ENCODE measurements around the gene IRF3.

Gene IRF3, protein sequence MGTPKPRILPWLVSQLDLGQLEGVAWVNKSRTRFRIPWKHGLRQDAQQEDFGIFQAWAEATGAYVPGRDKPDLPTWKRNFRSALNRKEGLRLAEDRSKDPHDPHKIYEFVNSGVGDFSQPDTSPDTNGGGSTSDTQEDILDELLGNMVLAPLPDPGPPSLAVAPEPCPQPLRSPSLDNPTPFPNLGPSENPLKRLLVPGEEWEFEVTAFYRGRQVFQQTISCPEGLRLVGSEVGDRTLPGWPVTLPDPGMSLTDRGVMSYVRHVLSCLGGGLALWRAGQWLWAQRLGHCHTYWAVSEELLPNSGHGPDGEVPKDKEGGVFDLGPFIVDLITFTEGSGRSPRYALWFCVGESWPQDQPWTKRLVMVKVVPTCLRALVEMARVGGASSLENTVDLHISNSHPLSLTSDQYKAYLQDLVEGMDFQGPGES

DNA sequence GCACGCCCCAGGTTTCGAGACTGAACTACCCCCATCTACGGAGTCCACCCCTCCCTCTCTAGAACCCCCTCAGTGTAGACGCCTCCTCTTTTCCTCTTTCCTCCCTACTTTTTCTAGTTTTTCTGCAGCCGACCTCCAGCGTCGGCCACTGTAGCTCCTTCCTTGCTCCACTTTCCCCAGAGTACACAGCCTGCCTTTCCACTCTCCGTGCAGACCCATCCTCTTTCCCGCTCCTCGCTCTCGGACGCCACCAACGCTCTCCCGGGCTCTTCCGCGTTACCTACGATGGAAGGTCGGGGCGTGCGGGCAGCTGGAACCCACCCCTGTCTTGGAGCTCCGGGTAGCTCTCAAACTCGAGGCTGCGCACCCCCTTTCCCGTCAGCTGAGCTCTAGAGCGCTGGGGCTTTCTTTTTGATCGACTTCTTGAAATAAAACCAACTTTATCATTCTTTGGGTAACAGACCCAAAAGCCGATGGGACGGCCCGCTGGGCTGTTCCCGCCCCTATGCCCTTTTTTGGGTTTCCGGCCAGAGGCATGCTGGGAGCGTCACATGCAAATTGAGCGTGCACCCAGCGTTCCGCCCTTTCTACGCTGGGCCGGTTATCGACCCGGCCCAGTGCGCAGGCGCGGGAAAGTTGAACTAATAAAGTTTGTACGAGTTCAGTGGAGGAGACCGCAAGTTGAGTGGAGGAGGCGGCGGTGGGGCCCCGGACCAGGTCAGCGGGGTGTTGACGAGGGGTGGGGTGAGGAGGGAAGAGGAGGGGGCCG, at the start of gene IRF3, which contains the start of gene BCL2L12:
IRF3 (minus strand) TSS at position 507 of the 769 bp plus-strand sequence. CDS start 1,019 bp downstream, outside the sequence.
BCL2L12 (plus strand) TSS at position 583 of the 769 bp plus-strand sequence. CDS start 760 bp downstream, outside the sequence.
- no peaks in the 10 kb centered on the region for H3K4me1 ChIP-seq (ENCODE audit: control insufficient read depth, insufficient read depth, low read length)
- no peaks in the 10 kb centered on the region for H3K9me3 ChIP-seq (ENCODE audit: control insufficient read depth, insufficient read depth, low read length)
- peak within 1 kb of the TSS; percentile 88 for H3K27ac ChIP-seq (ENCODE audit: low read depth, low read length)
- H3K27me3 ChIP-seq (ENCODE audit: control insufficient read depth, insufficient read depth, low read length), result no peaks in the 10 kb centered on the region
- H3K4me3 ChIP-seq (ENCODE audit: low read depth, low read length), result peak within 1 kb of the TSS; percentile 86
- peak within 1 kb of the TSS; percentile 81 for H3K9ac ChIP-seq (ENCODE audit: low read depth, low read length)
- H3K36me3 ChIP-seq (ENCODE audit: control insufficient read depth, insufficient read depth, low read length), result peaks cover 55% of the 10 kb centered on the region

DNA sequence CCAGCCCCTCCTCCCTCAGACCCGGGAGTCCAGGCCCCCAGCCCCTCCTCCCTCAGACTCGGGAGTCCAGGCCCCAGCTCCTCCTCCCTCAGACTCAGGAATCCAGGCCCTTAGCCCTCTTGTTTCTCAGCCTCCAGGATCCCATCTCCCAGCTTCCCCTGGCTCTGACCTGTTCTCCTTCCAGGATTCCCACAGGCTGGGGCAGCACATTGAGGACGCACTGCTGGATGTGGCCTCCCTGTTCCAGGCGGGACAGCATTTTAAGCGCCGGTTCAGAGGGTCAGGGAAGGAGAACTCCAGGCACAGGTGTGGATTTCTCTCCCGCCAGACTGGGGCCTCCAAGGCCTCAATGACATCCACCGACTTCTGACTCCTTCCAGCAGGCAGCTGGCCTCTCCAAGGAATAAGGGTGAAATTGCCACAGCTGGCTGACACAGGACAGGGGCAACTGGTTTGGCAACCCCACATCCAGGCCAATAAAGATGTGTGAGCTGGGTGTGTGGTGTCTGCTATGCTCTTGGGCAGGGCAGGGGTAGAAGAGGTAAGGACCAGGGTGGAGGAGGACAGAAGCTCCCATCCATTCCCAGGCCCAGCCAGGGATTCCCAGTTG, 47.7 kb upstream of the IRF3 start:
- H3K4me3 ChIP-seq (ENCODE audit: low read depth, low read length), result no peak overlapping the region
- no peaks in the 10 kb centered on the region for H3K9me3 ChIP-seq (ENCODE audit: control insufficient read depth, insufficient read depth, low read length)
- no peak overlapping the region for H3K9ac ChIP-seq (ENCODE audit: low read depth, low read length)
- H3K27ac ChIP-seq (ENCODE audit: low read depth, low read length), result no peak overlapping the region
- 0 out of 2 replicates have a peak, but pooled peaks cover 3% of the 10 kb centered on the region for H3K36me3 ChIP-seq (ENCODE audit: control insufficient read depth, insufficient read depth, low read length)
- H3K27me3 ChIP-seq (ENCODE audit: control insufficient read depth, insufficient read depth, low read length), result no peaks in the 10 kb centered on the region
- no peaks in the 10 kb centered on the region for H3K4me1 ChIP-seq (ENCODE audit: control insufficient read depth, insufficient read depth, low read length)

DNA sequence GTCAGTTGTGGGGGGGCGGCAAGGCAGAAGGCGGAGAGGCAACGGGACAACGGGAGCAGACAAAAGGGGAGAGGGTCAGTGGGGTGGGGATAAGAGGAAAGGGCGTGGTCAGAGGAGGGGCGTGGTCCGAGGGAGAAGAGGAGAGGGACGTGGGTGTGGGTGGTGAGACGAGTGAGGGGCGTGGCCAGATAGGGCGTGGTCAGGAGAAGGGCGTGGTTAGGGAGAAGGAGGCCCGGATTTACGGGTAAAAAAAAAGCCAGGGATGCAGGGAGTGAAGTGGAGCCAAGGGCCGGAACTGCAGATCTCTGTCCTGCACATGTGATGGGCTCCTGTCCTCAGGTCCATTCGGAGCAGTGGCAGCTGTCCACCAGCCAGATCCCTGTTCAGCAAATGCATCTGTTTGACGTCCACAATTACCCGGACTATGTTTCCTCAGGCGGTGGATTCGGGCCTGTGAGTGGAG, 46.8 kb upstream of the IRF3 start:
- no peaks in the 10 kb centered on the region for H3K27me3 ChIP-seq (ENCODE audit: control insufficient read depth, insufficient read depth, low read length)
- H3K9me3 ChIP-seq (ENCODE audit: control insufficient read depth, insufficient read depth, low read length), result no peaks in the 10 kb centered on the region
- H3K36me3 ChIP-seq (ENCODE audit: control insufficient read depth, insufficient read depth, low read length), result 0 out of 2 replicates have a peak, but pooled peaks cover 3% of the 10 kb centered on the region
- H3K27ac ChIP-seq (ENCODE audit: low read depth, low read length), result no peak overlapping the region
- no peaks in the 10 kb centered on the region for H3K4me1 ChIP-seq (ENCODE audit: control insufficient read depth, insufficient read depth, low read length)
- H3K4me3 ChIP-seq (ENCODE audit: low read depth, low read length), result no peak overlapping the region
- H3K9ac ChIP-seq (ENCODE audit: low read depth, low read length), result no peak overlapping the region

DNA sequence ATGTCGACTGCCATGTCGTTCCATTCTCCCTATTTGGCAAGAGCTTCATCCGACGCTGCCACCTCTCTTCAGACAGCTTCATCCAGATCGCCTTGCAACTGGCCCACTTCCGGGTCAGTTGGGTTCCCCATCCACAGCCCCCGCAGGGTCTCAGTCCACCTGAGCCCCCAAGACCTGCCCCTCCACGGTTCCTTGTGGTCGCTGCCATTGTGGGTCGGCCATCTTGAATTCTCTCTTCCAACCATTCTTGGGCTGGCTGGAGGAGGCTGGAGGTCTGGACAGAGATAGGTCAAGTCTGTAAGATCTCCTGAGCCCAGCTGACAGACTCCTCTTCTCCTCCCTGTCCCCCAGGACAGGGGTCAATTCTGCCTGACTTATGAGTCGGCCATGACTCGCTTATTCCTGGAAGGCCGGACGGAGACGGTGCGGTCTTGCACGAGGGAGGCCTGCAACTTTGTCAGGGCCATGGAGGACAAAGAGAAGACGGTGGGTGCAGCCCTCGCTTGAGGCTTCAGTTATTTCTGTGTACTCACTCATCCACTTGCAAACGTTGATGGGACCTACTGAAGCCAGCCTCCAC, 44.8 kb upstream of the IRF3 start:
- no peaks in the 10 kb centered on the region for H3K4me1 ChIP-seq (ENCODE audit: control insufficient read depth, insufficient read depth, low read length)
- 0 out of 2 replicates have a peak, but pooled peaks cover 5% of the 10 kb centered on the region for H3K36me3 ChIP-seq (ENCODE audit: control insufficient read depth, insufficient read depth, low read length)
- H3K27ac ChIP-seq (ENCODE audit: low read depth, low read length), result no peak overlapping the region
- H3K4me3 ChIP-seq (ENCODE audit: low read depth, low read length), result no peak overlapping the region
- H3K9me3 ChIP-seq (ENCODE audit: control insufficient read depth, insufficient read depth, low read length), result no peaks in the 10 kb centered on the region
- H3K9ac ChIP-seq (ENCODE audit: low read depth, low read length), result no peak overlapping the region
- H3K27me3 ChIP-seq (ENCODE audit: control insufficient read depth, insufficient read depth, low read length), result no peaks in the 10 kb centered on the region

DNA sequence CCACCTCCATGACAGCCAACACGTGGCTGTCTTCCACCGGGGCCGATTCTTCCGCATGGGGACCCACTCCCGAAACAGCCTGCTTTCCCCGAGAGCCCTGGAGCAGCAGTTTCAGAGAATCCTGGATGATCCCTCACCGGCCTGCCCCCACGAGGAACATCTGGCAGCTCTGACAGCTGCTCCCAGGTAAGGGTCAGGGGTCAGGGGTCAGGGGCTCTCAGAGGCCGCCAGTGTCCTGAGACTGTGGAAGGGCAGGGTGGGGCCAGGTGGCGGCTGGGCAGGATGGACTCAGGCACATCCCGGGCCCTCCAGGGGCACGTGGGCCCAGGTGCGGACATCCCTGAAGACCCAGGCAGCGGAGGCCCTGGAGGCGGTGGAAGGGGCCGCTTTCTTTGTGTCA, 40.3 kb upstream of the IRF3 start:
- H3K4me1 ChIP-seq (ENCODE audit: control insufficient read depth, insufficient read depth, low read length), result no peaks in the 10 kb centered on the region
- H3K36me3 ChIP-seq (ENCODE audit: control insufficient read depth, insufficient read depth, low read length), result 0 out of 2 replicates have a peak, but pooled peaks cover 6% of the 10 kb centered on the region
- no peak overlapping the region for H3K9ac ChIP-seq (ENCODE audit: low read depth, low read length)
- H3K9me3 ChIP-seq (ENCODE audit: control insufficient read depth, insufficient read depth, low read length), result no peaks in the 10 kb centered on the region
- H3K27me3 ChIP-seq (ENCODE audit: control insufficient read depth, insufficient read depth, low read length), result no peaks in the 10 kb centered on the region
- H3K4me3 ChIP-seq (ENCODE audit: low read depth, low read length), result no peak overlapping the region
- no peak overlapping the region for H3K27ac ChIP-seq (ENCODE audit: low read depth, low read length)

DNA sequence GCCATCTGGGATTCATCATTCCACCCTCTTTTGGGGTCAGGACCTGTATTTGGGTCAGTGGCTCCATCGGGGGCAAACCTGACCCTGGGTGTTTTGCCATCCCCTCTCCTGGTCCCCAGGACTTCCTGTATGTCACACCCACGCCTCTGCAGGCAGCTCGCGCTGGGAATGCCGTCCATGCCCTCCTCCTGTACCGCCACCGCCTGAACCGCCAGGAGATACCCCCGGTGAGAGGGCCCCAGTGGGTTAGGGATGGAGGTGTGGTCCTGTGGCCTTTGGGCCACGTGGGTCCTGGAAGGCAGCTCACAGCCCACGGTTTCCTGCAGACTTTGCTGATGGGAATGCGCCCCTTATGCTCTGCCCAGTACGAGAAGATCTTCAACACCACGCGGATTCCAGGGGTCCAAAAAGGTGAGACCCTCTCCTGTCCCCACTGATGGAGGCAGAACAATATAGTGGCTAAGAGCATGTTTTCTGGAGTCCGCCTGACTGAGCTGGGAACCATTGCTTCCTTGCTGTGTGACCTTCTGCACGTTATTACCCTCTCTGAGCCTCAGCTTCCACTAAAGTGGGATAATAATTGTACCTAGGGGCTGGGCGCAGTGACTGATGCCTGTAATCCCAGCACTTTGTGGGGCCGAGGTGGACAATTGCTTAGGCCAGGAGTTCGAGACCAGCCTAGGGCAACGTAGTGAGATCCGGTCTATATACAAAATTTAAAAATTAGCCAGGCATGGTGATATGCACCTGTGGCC, 39.4 kb upstream of the IRF3 start:
- no peak overlapping the region for H3K9ac ChIP-seq (ENCODE audit: low read depth, low read length)
- no peaks in the 10 kb centered on the region; the same call in 1 of the 2 replicates for H3K27me3 ChIP-seq (ENCODE audit: control insufficient read depth, insufficient read depth, low read length)
- H3K4me3 ChIP-seq (ENCODE audit: low read depth, low read length), result no peak overlapping the region
- H3K9me3 ChIP-seq (ENCODE audit: control insufficient read depth, insufficient read depth, low read length), result no peaks in the 10 kb centered on the region
- H3K27ac ChIP-seq (ENCODE audit: low read depth, low read length), result no peak overlapping the region
- 0 out of 2 replicates have a peak, but pooled peaks cover 2% of the 10 kb centered on the region for H3K36me3 ChIP-seq (ENCODE audit: control insufficient read depth, insufficient read depth, low read length)
- no peaks in the 10 kb centered on the region for H3K4me1 ChIP-seq (ENCODE audit: control insufficient read depth, insufficient read depth, low read length)

DNA sequence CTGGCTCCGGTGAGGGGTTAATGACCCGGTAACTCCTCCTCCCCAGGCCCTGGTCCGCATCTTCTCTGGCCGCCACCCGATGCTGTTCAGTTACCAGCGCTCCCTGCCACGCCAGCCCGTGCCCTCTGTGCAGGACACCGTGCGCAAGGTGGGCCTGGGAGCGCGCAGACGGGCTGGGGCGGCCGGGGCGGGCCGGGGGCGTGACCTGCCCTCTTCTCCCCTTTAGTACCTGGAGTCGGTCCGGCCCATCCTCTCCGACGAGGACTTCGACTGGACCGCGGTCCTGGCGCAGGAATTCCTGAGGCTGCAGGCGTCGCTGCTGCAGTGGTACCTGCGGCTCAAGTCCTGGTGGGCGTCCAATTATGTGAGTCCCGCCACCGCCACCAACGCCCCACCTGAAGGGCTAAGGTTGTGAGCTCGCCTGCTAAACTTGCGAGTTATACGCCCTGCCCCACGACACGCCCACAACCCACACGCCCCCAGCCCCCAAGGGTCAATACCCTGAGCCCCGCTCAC, 35.7 kb upstream of the IRF3 start:
- no peaks in the 10 kb centered on the region for H3K4me1 ChIP-seq (ENCODE audit: control insufficient read depth, insufficient read depth, low read length)
- H3K36me3 ChIP-seq (ENCODE audit: control insufficient read depth, insufficient read depth, low read length), result 0 out of 2 replicates have a peak, but pooled peaks cover 2% of the 10 kb centered on the region
- no peak overlapping the region for H3K27ac ChIP-seq (ENCODE audit: low read depth, low read length)
- H3K4me3 ChIP-seq (ENCODE audit: low read depth, low read length), result peak overlapping the region; percentile 50; the same call in 1 of the 2 replicates
- H3K9ac ChIP-seq (ENCODE audit: low read depth, low read length), result no peak overlapping the region
- no peaks in the 10 kb centered on the region; the same call in 1 of the 2 replicates for H3K27me3 ChIP-seq (ENCODE audit: control insufficient read depth, insufficient read depth, low read length)
- H3K9me3 ChIP-seq (ENCODE audit: control insufficient read depth, insufficient read depth, low read length), result no peaks in the 10 kb centered on the region

DNA sequence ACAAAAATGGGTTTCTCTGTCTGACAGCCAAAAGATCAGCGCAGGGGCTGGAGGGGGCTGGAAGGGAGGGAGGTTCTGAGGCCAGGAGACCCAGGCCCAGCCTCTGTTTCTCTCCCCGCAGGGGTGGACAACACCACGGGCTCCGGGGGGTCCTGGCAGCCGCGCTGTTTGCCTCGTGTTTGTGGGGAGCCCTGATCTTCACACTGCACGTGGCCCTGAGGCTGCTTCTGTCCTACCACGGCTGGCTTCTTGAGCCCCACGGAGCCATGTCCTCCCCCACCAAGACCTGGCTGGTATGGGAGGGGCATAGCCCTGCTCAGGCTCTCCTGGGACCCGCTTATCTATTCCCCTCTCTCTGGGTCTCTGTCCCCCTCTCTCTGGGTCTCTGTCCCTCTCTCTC, 34.9 kb upstream of the IRF3 start:
- Histone ChIP-seq H3K4me1 (ENCODE audit: control insufficient read depth, insufficient read depth, low read length) (no peaks in the 10 kb centered on the region), H3K9me3 (ENCODE audit: control insufficient read depth, insufficient read depth, low read length) (no peaks in the 10 kb centered on the region), H3K36me3 (ENCODE audit: control insufficient read depth, insufficient read depth, low read length) (0 out of 2 replicates have a peak, but pooled peaks cover 2% of the 10 kb centered on the region), H3K4me3 (ENCODE audit: low read depth, low read length) (no peak overlapping the region), H3K9ac (ENCODE audit: low read depth, low read length) (no peak overlapping the region), H3K27me3 (ENCODE audit: control insufficient read depth, insufficient read depth, low read length) (no peaks in the 10 kb centered on the region; the same call in 1 of the 2 replicates), H3K27ac (ENCODE audit: low read depth, low read length) (no peak overlapping the region)

DNA sequence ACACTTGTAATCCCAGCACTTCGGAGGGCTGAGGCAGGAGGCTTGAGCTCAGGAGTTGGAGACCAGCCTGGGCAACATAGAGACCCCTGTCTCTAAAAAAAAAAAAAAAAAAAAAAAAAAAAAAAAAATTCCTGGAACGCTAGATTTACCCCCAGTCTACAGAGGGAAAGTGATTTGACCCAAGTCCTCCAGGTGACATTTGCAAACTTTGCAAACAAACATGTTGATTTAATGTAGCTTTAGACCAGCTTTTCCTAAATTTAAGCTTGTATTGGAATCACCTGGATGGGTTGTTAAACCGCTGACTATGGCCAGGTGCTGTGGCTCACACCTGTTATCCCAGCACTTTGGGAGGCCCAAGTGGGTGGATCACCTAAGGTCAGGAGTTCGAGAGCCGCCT, 33.7 kb upstream of the IRF3 start:
- no peak overlapping the region for H3K9ac ChIP-seq (ENCODE audit: low read depth, low read length)
- no peaks in the 10 kb centered on the region for H3K36me3 ChIP-seq (ENCODE audit: control insufficient read depth, insufficient read depth, low read length)
- no peak overlapping the region for H3K27ac ChIP-seq (ENCODE audit: low read depth, low read length)
- no peaks in the 10 kb centered on the region; the same call in 1 of the 2 replicates for H3K27me3 ChIP-seq (ENCODE audit: control insufficient read depth, insufficient read depth, low read length)
- no peaks in the 10 kb centered on the region for H3K4me1 ChIP-seq (ENCODE audit: control insufficient read depth, insufficient read depth, low read length)
- H3K4me3 ChIP-seq (ENCODE audit: low read depth, low read length), result no peak overlapping the region
- no peaks in the 10 kb centered on the region for H3K9me3 ChIP-seq (ENCODE audit: control insufficient read depth, insufficient read depth, low read length)

Measured in HUES48 (cell line).